Natural killer cell treated with Interleukin-12 subunit alpha and Interleukin-12 subunit beta and Interleukin-15 and Interleukin-18, amount 100 ng/mL, for 72 hours (primary cell): ENCODE data around the gene TKT. TPM values are rescaled to one million over a fixed set of nuclear protein-coding genes. Genes with fewer than 3 reads are reported as not detected.

Source experiments
- ATAC-seq, 2 donors: fragments of 150-1000 bp; cut with Tn5 transposase in 1 of 2; sonication (Bioruptor Pico), chemical (Tn5 transposase) in 1 of 2; 2 replicates each; pipeline ENCODE4 v1.10.0; 2021
- DNase-seq: peaks from one replicate; pipeline ENCODE4 v3.0.0; 2022; ENCODE audit warnings: low spot score
- H3K27ac Mint-ChIP-seq, 2 donors: 1 replicate in 1 of 2; 2 replicates in 1 of 2; pipeline ENCODE4 v1.8.0; 2022; ENCODE audit warnings: mixed read lengths in 2 of 2, mild to moderate bottlenecking in 1 of 2, moderate library complexity in 1 of 2
- H3K27me3 Mint-ChIP-seq, 2 donors: 1 replicate in 1 of 2; 2 replicates in 1 of 2; pipeline ENCODE4 v1.8.0; 2022; ENCODE audit warnings: mixed read lengths in 2 of 2
- H3K36me3 Mint-ChIP-seq: one replicate; pipeline ENCODE4 v1.8.0; 2022; ENCODE audit warnings: mixed read lengths
- H3K4me1 Mint-ChIP-seq, 2 donors: 1 replicate in 1 of 2; 2 replicates in 1 of 2; pipeline ENCODE4 v1.8.0; 2022; ENCODE audit warnings: low read depth in 2 of 2, mixed read lengths in 2 of 2, mild to moderate bottlenecking in 1 of 2
- H3K4me3 Mint-ChIP-seq: one replicate; pipeline ENCODE4 v1.8.0; 2022; ENCODE audit warnings: mixed read lengths
- H3K9me3 Mint-ChIP-seq: 2 replicates; pipeline ENCODE4 v1.8.0; 2022; ENCODE audit warnings: mixed read lengths
- total RNA-seq, 2 donors: library from RNA; stranded (reverse); gene quantifications; one replicate each; pipeline ENCODE4 v1.2.3, GENCODE V29; 2022

The TKT gene
- total RNA-seq, 2 donors from 2014 or later, result 171 to 339 TPM

GRCh38 chr3:53187430-53187829 lies 68.4 kb downstream of the TKT start:
- no peak overlapping the region for H3K4me3 Mint-ChIP-seq
- peaks cover 0 to 7% of the 10 kb centered on the region in 2 donors for H3K4me1 Mint-ChIP-seq
- H3K36me3 Mint-ChIP-seq, result peaks cover 6% of the 10 kb centered on the region
- ATAC-seq (no peak), DNase-seq (no peak)
- H3K27me3 Mint-ChIP-seq, result no peaks in the 10 kb centered on the region
- no peak overlapping the region for H3K27ac Mint-ChIP-seq
- H3K9me3 Mint-ChIP-seq, result no peaks in the 10 kb centered on the region

- no peak for DNase-seq
- Mint-ChIP-seq H3K36me3 (peaks cover 6% of the 10 kb centered on the region), H3K27me3 (no peaks in the 10 kb centered on the region), H3K9me3 (no peaks in the 10 kb centered on the region), H3K4me1 (peaks cover 0 to 3% of the 10 kb centered on the region in 2 donors), H3K4me3 (no peak overlapping the region), H3K27ac (no peak overlapping the region)
- ATAC-seq, result no peak
Observed at GRCh38 chr3:53186726-53187125, 69.1 kb downstream of the TKT start.

- H3K27me3 Mint-ChIP-seq, result no peaks in the 10 kb centered on the region
- no peak overlapping the region for H3K4me3 Mint-ChIP-seq
- no peak for ATAC-seq
- no peak for DNase-seq
- H3K27ac Mint-ChIP-seq, result no peak overlapping the region
- H3K36me3 Mint-ChIP-seq, result peaks cover 6% of the 10 kb centered on the region
- H3K9me3 Mint-ChIP-seq, result no peaks in the 10 kb centered on the region
- peaks cover 0 to 3% of the 10 kb centered on the region in 2 donors for H3K4me1 Mint-ChIP-seq
Observed at GRCh38 chr3:53185761-53186465, 69.9 kb downstream of the TKT start.

- H3K27ac Mint-ChIP-seq, result no peak overlapping the region
- peaks cover under 1% of the 10 kb centered on the region for H3K36me3 Mint-ChIP-seq
- no peaks in the 10 kb centered on the region for H3K4me1 Mint-ChIP-seq
- no peak for ATAC-seq
- no peaks in the 10 kb centered on the region for H3K9me3 Mint-ChIP-seq
- H3K27me3 Mint-ChIP-seq, result no peaks in the 10 kb centered on the region
- H3K4me3 Mint-ChIP-seq, result no peak overlapping the region
- DNase-seq, result no peak
Observed at GRCh38 chr3:53184701-53185100, 71.1 kb downstream of the TKT start.

GRCh38 chr3:53183514-53183913 lies 72.3 kb downstream of the TKT start:
- Mint-ChIP-seq H3K27me3 (no peaks in the 10 kb centered on the region), H3K4me1 (peaks cover 3 to 5% of the 10 kb centered on the region in 2 donors), H3K36me3 (no peaks in the 10 kb centered on the region), H3K27ac (no peak overlapping the region), H3K9me3 (no peaks in the 10 kb centered on the region), H3K4me3 (no peak overlapping the region)
- DNase-seq, result no peak
- no peak for ATAC-seq

GRCh38 chr3:53182764-53183355 lies 73.0 kb downstream of the TKT start:
- Mint-ChIP-seq H3K4me1 (peaks cover 3 to 5% of the 10 kb centered on the region in 2 donors), H3K9me3 (no peaks in the 10 kb centered on the region), H3K4me3 (no peak overlapping the region), H3K36me3 (no peaks in the 10 kb centered on the region), H3K27ac (no peak overlapping the region), H3K27me3 (no peaks in the 10 kb centered on the region)
- DNase-seq, result no peak
- ATAC-seq, result no peak

- Mint-ChIP-seq H3K4me3 (no peak overlapping the region), H3K9me3 (no peaks in the 10 kb centered on the region), H3K4me1 (peaks cover 3 to 5% of the 10 kb centered on the region in 2 donors), H3K27ac (no peak overlapping the region), H3K36me3 (no peaks in the 10 kb centered on the region), H3K27me3 (no peaks in the 10 kb centered on the region)
- ATAC-seq (no peak), DNase-seq (no peak)
Observed at GRCh38 chr3:53181528-53181927, 74.3 kb downstream of the TKT start.

- ATAC-seq (no peak), DNase-seq (no peak)
- Mint-ChIP-seq H3K4me1 (peaks cover 3 to 5% of the 10 kb centered on the region in 2 donors), H3K27ac (no peak overlapping the region), H3K4me3 (no peak overlapping the region), H3K27me3 (no peaks in the 10 kb centered on the region), H3K36me3 (no peaks in the 10 kb centered on the region), H3K9me3 (no peaks in the 10 kb centered on the region)
Observed at GRCh38 chr3:53181024-53181371, 74.8 kb downstream of the TKT start.

GRCh38 chr3:53180305-53181023 lies 75.4 kb downstream of the TKT start:
- Mint-ChIP-seq H3K27me3 (no peaks in the 10 kb centered on the region), H3K4me1 (peaks cover 5 to 7% of the 10 kb centered on the region in 2 donors), H3K27ac (no peak overlapping the region), H3K36me3 (no peaks in the 10 kb centered on the region), H3K9me3 (no peaks in the 10 kb centered on the region), H3K4me3 (no peak overlapping the region)
- peak in 1 of 2 donors; percentile 17 for ATAC-seq
- no peak for DNase-seq

GRCh38 chr3:53179580-53179979 lies 76.2 kb downstream of the TKT start:
- peaks cover 5 to 7% of the 10 kb centered on the region in 2 donors for H3K4me1 Mint-ChIP-seq
- no peak overlapping the region for H3K27ac Mint-ChIP-seq
- H3K36me3 Mint-ChIP-seq, result no peaks in the 10 kb centered on the region
- no peaks in the 10 kb centered on the region for H3K9me3 Mint-ChIP-seq
- ATAC-seq (no peak), DNase-seq (no peak)
- H3K4me3 Mint-ChIP-seq, result no peak overlapping the region
- no peaks in the 10 kb centered on the region for H3K27me3 Mint-ChIP-seq

GRCh38 chr3:53178246-53178645 lies 77.6 kb downstream of the TKT start:
- no peak overlapping the region for H3K27ac Mint-ChIP-seq
- ATAC-seq (no peak), DNase-seq (no peak)
- no peaks in the 10 kb centered on the region for H3K9me3 Mint-ChIP-seq
- H3K4me3 Mint-ChIP-seq, result no peak overlapping the region
- H3K4me1 Mint-ChIP-seq, result peaks cover 9 to 13% of the 10 kb centered on the region in 2 donors
- peaks cover 4% of the 10 kb centered on the region for H3K36me3 Mint-ChIP-seq
- no peaks in the 10 kb centered on the region for H3K27me3 Mint-ChIP-seq

- Mint-ChIP-seq H3K4me1 (peaks cover 22 to 31% of the 10 kb centered on the region in 2 donors), H3K4me3 (no peak overlapping the region), H3K27me3 (no peaks in the 10 kb centered on the region), H3K36me3 (peaks cover 4% of the 10 kb centered on the region), H3K27ac (no peak overlapping the region), H3K9me3 (no peaks in the 10 kb centered on the region)
- DNase-seq (no peak), ATAC-seq (no peak)
Observed at GRCh38 chr3:53175613-53176540, 79.9 kb downstream of the TKT start.
